Osteocyte (in vitro differentiated cells): ENCODE results near the gene ANKRD22. TPM values are rescaled to one million over a fixed set of nuclear protein-coding genes. Genes with fewer than 3 reads are reported as not detected.

Source experiments
- DNase-seq: peaks from one replicate; pipeline ENCODE4 v3.0.0; 2021; ENCODE audit warnings: mixed read lengths; ENCODE audit not compliant: unreplicated experiment; ENCODE audit errors: extremely low spot score
- H3K27ac Mint-ChIP-seq: one replicate; pipeline ENCODE4 v1.8.0; 2021; ENCODE audit warnings: mild to moderate bottlenecking, mixed read lengths; ENCODE audit not compliant: unreplicated experiment
- H3K27me3 Mint-ChIP-seq: one replicate; pipeline ENCODE4 v1.8.0; 2021; ENCODE audit warnings: mixed read lengths; ENCODE audit not compliant: unreplicated experiment
- H3K36me3 Mint-ChIP-seq: one replicate; pipeline ENCODE4 v1.8.0; 2021; ENCODE audit warnings: mixed read lengths; ENCODE audit not compliant: unreplicated experiment
- H3K4me1 Mint-ChIP-seq: one replicate; pipeline ENCODE4 v1.8.0; 2021; ENCODE audit warnings: mixed read lengths; ENCODE audit not compliant: unreplicated experiment
- H3K4me3 Mint-ChIP-seq: one replicate; pipeline ENCODE4 v1.8.0; 2021; ENCODE audit warnings: mild to moderate bottlenecking, moderate library complexity, mixed read lengths; ENCODE audit not compliant: unreplicated experiment
- H3K9me3 Mint-ChIP-seq: one replicate; pipeline ENCODE4 v1.8.0; 2021; ENCODE audit warnings: mixed read lengths; ENCODE audit not compliant: unreplicated experiment
- CTCF ChIP-seq: fragments of 200-600 bp; sonication (generic); IDR thresholded peaks from 2 replicates; pipeline ENCODE4 v1.5.0; 2021; ENCODE audit warnings: antibody characterized with exemption, mild to moderate bottlenecking, moderate library complexity
- long read RNA-seq: library from polyadenylated mRNA; unstranded; transcript quantifications from one replicate; pipeline ENCODE4 v2.0.0, GENCODE V29; 2021
- total RNA-seq: library from RNA; stranded (reverse); gene quantifications from 2 replicates; pipeline ENCODE4 v1.2.1, GENCODE V29; 2021

ANKRD22 gene
- not detected in 2 replicates for total RNA-seq
- long read RNA-seq: 0 reads

GRCh38 chr10:88851706-88852105 lies at the start of gene ANKRD22:
Gene ANKRD22 (minus strand): TSS chr10:88851844. CDS start chr10:88851607, 237 bp downstream.
- no peak within 1 kb of the TSS for H3K4me3 Mint-ChIP-seq
- no peaks in the 10 kb centered on the region for H3K36me3 Mint-ChIP-seq
- no peak within 1 kb of the TSS for H3K27ac Mint-ChIP-seq

GRCh38 chr10:88899886-88900285 lies 48.2 kb upstream of the ANKRD22 start:
- Mint-ChIP-seq H3K27ac (no peak overlapping the region), H3K4me1 (peaks cover 26% of the 10 kb centered on the region), H3K9me3 (no peaks in the 10 kb centered on the region), H3K4me3 (no peak overlapping the region), H3K27me3 (no peaks in the 10 kb centered on the region), H3K36me3 (peaks cover 7% of the 10 kb centered on the region)
- no peak for DNase-seq
- TF ChIP-seq CTCF: no peak

More at GRCh38 chr10:88851706-88852105, at the start of gene ANKRD22:
- Mint-ChIP-seq H3K4me1 (peaks cover 8% of the 10 kb centered on the region), H3K27me3 (no peaks in the 10 kb centered on the region), H3K9me3 (no peaks in the 10 kb centered on the region)
- no peak for TF ChIP-seq CTCF
- no peak for DNase-seq

GRCh38 chr10:88898727-88899126 lies 47.1 kb upstream of the ANKRD22 start:
- DNase-seq: no peak
- no peaks in the 10 kb centered on the region for H3K9me3 Mint-ChIP-seq
- no peak overlapping the region for H3K27ac Mint-ChIP-seq
- no peaks in the 10 kb centered on the region for H3K27me3 Mint-ChIP-seq
- TF ChIP-seq CTCF: no peak
- H3K36me3 Mint-ChIP-seq: peaks cover 8% of the 10 kb centered on the region
- peaks cover 22% of the 10 kb centered on the region for H3K4me1 Mint-ChIP-seq
- H3K4me3 Mint-ChIP-seq: no peak overlapping the region

- Mint-ChIP-seq H3K4me1 (peaks cover 28% of the 10 kb centered on the region), H3K27ac (peak overlapping the region; percentile 17), H3K4me3 (no peak overlapping the region), H3K27me3 (no peaks in the 10 kb centered on the region), H3K9me3 (no peaks in the 10 kb centered on the region), H3K36me3 (peaks cover 2% of the 10 kb centered on the region)
- DNase-seq: no peak
- TF ChIP-seq CTCF: no peak
Observed at GRCh38 chr10:88896994-88897853, 45.6 kb upstream of the ANKRD22 start.

- no peaks in the 10 kb centered on the region for H3K27me3 Mint-ChIP-seq
- H3K27ac Mint-ChIP-seq: peak overlapping the region; percentile 25
Observed at GRCh38 chr10:88896372-88896993, 44.8 kb upstream of the ANKRD22 start.

More at GRCh38 chr10:88896372-88896993, 44.8 kb upstream of the ANKRD22 start:
- H3K9me3 Mint-ChIP-seq: no peaks in the 10 kb centered on the region
- H3K4me1 Mint-ChIP-seq: peaks cover 25% of the 10 kb centered on the region
- peaks cover 2% of the 10 kb centered on the region for H3K36me3 Mint-ChIP-seq
- no peak for DNase-seq
- no peak overlapping the region for H3K4me3 Mint-ChIP-seq
- no peak for TF ChIP-seq CTCF
